Activated CD8-positive, alpha-beta memory T cell treated with anti-CD3 and anti-CD28 coated beads, Interleukin-2, amount 50 U/mL, for 1 hour (primary cell): Measurements from ENCODE around the gene CERCAM.

ENCODE experiments used
- DNase-seq: peaks from one replicate; pipeline ENCODE4 v3.0.0-alpha.2; 2020; ENCODE audit errors: extremely low read depth

CERCAM gene

GRCh38 chr9:128455849-128456612 is 35.4 kb downstream of the CERCAM start, which contains the start of gene ODF2:
Gene ODF2, plus strand, starts transcription at chr9:128456006. Its CDS starts 86 bp downstream, at chr9:128456092.
- peak; percentile 94 for DNase-seq

- DNase-seq, result peak; percentile 22
Measured at GRCh38 chr9:128456613-128457061, 36.0 kb downstream of the CERCAM start.

- DNase-seq, result no peak
Measured at GRCh38 chr9:128457207-128457606, 36.5 kb downstream of the CERCAM start.

- DNase-seq, result no peak
Measured at GRCh38 chr9:128459011-128459410, 38.4 kb downstream of the CERCAM start.

- no peak for DNase-seq
Measured at GRCh38 chr9:128469070-128469469, 48.4 kb downstream of the CERCAM start.

- no peak for DNase-seq
Measured at GRCh38 chr9:128470560-128470959, 49.9 kb downstream of the CERCAM start.

- DNase-seq, result no peak
Measured at GRCh38 chr9:128473104-128473503, 52.4 kb downstream of the CERCAM start.

GRCh38 chr9:128475867-128476266 is 55.2 kb downstream of the CERCAM start:
- no peak for DNase-seq

- no peak for DNase-seq
Measured at GRCh38 chr9:128479262-128479661, 58.6 kb downstream of the CERCAM start.

GRCh38 chr9:128481561-128481960 is 60.9 kb downstream of the CERCAM start:
- DNase-seq, result no peak

- DNase-seq, result no peak
Measured at GRCh38 chr9:128482186-128482585, 61.5 kb downstream of the CERCAM start.

GRCh38 chr9:128484686-128485413 is 64.2 kb downstream of the CERCAM start:
- no peak for DNase-seq

- no peak for DNase-seq
Measured at GRCh38 chr9:128485414-128485855, 64.8 kb downstream of the CERCAM start.

GRCh38 chr9:128486201-128486600 is 65.5 kb downstream of the CERCAM start:
- no peak for DNase-seq
